HG03354 (cell line): Measurements from ENCODE around the gene EEA1.
"Not testable (repeated sequence)": the region's sequence is repeated elsewhere in the genome, so short reads cannot be mapped to it uniquely, and the experiment has no call there.

Source experiments
- ATAC-seq: cut with Tn5 transposase; IDR thresholded peaks from one replicate; pipeline ENCODE4 v1.9.1; 2021; ENCODE audit warnings: mild to moderate bottlenecking; ENCODE audit not compliant: unreplicated experiment, poor library complexity, severe bottlenecking

EEA1 gene

GRCh38 chr12:92764831-92765230 lies 164.3 kb downstream of the EEA1 start:
- ATAC-seq, result no peak

- ATAC-seq, result no peak
Measured at GRCh38 chr12:92762773-92763172, 166.3 kb downstream of the EEA1 start.

- no peak for ATAC-seq
Measured at GRCh38 chr12:92759634-92760268, 169.3 kb downstream of the EEA1 start.

GRCh38 chr12:92757597-92758121 lies 171.4 kb downstream of the EEA1 start:
- no peak for ATAC-seq

GRCh38 chr12:92756898-92757596 lies 172.0 kb downstream of the EEA1 start:
- no peak for ATAC-seq

- ATAC-seq, result no peak
Measured at GRCh38 chr12:92753976-92754885, 174.9 kb downstream of the EEA1 start.

GRCh38 chr12:92749691-92750090 lies 179.4 kb downstream of the EEA1 start:
- not testable (repeated sequence) for ATAC-seq

GRCh38 chr12:92747151-92747550 lies 181.9 kb downstream of the EEA1 start:
- ATAC-seq, result no peak

GRCh38 chr12:92745856-92746550 lies 183.1 kb downstream of the EEA1 start:
- no peak for ATAC-seq

DNA sequence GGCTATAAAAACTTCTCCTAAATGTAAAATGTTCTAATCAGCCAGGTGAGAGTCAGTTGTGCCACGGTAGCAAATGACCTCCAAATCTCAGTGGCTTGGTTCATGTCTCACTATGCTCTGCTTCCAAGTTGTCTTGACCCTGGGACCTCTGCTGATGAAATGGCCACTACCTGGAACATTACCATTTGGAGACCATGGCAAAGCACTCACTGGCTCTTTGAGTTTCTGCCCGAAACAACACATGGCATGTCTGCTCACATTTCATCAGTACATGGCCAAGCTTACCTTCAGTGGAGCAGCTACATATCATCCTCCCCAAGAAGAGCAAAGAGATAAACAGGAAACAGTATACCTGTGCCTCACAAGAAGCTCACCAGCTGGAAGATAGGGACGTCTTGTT lies 186.1 kb downstream of the EEA1 start:
- no peak for ATAC-seq

GRCh38 chr12:92740411-92740810 lies 188.7 kb downstream of the EEA1 start:
- ATAC-seq, result no peak

DNA sequence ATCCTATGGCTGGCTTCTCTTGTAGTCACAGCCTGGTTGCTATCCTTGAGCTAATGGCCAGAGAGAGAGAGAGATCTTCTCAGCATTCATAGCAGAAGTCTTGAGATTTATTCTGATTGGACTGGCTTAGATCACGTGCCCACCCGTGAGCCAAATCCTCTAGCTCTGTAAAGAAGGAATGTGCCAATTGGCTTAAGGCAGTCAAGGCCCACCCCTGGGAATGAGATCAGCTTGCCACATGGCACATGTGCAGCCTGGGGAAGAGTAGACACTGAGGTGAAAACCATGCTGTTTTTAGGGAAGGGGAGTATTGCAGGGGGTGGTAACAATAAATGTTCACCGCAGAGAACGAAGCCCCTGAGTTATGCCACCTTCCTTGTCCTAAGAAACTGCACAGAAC lies 190.0 kb downstream of the EEA1 start:
- no peak for ATAC-seq

GRCh38 chr12:92737855-92738850 lies 190.9 kb downstream of the EEA1 start:
- ATAC-seq, result no peak

GRCh38 chr12:92736605-92737004 lies 192.5 kb downstream of the EEA1 start:
- no peak for ATAC-seq

GRCh38 chr12:92735131-92735721 lies 193.9 kb downstream of the EEA1 start:
- ATAC-seq, result no peak

DNA sequence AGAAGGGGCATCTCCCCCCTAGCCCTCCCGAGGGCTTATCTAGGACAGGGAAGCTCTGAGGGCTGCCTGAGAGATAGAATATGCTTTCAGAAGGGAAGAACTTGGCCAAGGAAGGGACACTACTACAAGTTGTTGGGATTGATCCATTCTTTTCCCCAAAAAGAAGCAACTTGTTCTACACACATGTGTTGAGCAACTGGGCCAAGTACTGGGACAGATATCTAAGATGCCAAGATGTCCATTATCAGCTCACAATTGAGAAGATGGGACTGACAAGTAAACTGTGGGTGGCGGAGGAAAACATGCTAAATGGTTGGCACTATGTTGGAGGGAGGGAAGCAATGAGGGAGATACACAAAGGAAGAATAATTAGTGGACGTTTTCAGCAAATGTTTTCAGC lies 195.4 kb downstream of the EEA1 start:
- no peak for ATAC-seq

DNA sequence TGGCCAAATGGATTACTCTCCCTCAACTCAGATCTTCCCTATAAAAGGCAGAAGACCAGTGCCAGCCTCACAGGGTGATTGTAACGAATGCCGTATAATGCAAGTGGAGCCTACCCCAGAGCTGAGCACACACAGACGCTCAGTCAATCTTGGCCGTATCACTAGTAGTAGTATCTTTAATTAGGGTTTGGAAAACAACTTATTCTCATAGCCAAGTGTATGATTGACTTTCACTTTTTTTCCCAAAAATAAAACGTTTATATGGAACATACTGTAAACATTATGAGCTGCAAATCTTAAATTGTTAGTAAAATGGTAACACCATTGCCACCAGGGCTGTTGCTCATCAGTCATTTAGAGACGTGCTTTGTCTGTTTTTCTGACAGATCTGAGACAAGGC lies 195.9 kb downstream of the EEA1 start:
- ATAC-seq, result no peak

DNA sequence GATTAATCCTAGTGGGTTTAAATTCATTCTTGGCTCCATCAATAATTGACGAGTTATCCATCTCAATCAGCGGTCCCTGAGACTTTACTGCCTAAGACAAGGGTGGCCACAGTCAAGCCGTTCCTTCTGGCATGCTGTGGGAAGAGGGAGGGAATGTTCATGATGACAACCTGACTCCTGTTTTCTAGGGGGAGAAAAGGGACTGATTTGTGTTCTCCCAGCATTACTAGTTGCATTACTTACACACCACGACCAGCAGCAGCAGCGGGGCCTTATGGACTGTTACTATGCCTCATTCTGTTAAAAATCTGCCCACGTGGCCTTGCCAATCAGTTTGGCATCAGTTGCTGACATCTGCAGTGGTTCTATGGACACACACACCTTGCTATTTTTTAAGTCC lies 196.4 kb downstream of the EEA1 start:
- ATAC-seq, result no peak
